NCI-H2227 (cell line): Measurements from ENCODE around the gene GRID2.
"Not testable (repeated sequence)": the region's sequence is repeated elsewhere in the genome, so short reads cannot be mapped to it uniquely, and the experiment has no call there.

Experiments used
- DNase-seq: peaks from one replicate; lab custom pipeline; 2025; ENCODE audit not compliant: unreplicated experiment; lab: John Stamatoyannopoulos, UW

Gene GRID2

DNA sequence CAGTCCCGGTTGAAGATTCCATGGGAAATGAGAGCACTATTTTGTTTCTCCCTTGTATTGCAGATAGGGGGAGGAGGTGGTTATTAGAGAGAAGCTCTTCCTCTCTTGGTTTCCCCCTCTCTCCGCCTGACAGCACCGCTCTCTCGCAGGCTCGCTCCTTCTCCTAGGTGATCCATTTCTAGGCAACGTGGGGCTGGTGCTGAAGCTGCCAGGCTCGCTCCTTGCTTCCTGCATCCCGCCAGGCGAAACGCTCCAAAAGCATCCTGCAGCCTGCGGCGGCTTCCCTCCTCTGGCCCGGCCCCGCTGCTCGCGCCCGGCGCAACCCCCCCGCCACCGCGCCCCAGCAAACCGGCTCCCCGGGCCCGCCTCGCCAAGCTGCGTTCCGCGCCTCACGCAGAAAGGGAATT lies at the start of gene GRID2:
GRID2 (plus strand) TSS at position 346 of the 407 bp plus-strand sequence.
- DNase-seq, result peak; percentile 40

DNA sequence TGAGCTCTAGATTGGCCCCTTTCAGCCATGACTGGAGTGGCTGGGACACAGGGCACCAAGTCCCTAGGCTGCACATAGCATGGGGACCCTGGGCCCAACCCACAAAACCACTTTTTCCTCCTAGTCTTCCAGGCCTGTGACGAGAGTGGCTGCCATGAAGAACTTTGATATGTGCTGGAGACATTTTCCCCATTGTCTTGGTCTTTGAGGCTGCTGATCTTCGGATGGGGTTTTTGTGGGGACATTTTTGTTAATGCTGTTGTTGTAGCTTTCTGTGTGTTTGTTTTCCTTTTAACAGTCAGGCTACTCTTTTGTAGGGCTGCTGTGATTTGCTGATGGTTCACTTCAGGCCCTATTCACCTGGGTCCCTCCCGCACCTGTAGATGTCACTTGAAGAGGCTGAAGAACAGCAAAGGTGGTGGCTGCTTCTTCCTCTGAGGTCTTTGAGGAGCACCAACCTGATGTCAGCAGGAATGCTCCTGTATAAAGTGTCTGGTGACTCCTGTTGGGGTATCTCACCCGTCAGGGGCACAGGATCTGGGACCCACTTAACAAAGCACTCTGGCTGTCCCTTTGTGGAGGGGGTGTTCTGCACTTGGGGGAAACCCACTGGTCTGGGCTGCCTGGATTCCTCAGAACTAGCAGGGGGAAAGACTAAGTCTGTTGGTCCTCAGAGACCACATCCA lies 49.6 kb upstream of the GRID2 start:
- DNase-seq, result no peak

DNA sequence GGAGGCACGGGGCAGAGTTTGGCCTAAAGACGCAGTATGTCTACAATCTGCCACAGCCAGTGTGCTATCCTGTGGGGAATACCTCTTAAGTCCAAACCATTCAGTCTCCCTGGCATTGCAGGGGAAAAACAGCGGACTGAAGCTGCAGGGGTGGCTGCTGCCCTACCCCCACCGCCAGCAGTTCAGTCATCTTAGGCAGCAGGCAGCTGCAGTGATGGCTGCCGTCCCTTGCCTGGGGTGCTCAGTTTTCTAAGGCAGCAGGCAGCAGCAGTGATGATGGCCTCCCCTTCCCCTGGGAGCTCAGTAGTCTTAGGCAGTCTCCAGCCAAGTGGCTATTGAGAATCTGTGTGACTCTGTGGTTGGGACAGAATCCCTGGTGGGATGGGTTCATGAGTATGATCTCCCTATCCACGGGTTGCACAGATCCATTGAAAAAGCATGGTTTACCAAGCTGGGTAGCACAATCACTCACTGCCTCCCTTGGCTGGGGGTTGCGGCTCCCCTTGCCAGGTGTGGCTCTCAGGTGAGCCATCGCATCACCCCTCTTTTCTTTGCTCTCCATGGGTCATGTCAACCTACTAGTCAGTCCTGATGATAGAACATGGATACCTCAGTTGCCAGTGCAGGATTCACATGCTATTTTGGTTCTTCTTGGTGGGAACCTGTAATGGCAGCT lies 48.9 kb upstream of the GRID2 start:
- no peak for DNase-seq

DNA sequence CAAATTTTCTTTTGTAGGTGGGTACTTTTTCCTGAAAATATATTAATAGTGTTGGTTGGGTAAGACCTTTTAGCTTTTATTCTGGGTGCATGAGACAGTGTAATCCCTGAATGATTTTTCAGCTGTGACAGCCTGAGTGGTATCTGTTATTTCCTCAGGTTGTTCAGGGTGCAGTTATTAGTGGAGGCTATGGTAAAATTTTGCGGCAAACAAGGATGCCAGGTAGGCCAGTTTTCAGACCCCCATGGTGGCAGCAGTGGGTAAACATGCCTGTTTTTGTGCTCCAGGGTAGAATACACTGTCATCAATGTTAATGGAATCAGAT lies 47.9 kb upstream of the GRID2 start:
- DNase-seq, result no peak

DNA sequence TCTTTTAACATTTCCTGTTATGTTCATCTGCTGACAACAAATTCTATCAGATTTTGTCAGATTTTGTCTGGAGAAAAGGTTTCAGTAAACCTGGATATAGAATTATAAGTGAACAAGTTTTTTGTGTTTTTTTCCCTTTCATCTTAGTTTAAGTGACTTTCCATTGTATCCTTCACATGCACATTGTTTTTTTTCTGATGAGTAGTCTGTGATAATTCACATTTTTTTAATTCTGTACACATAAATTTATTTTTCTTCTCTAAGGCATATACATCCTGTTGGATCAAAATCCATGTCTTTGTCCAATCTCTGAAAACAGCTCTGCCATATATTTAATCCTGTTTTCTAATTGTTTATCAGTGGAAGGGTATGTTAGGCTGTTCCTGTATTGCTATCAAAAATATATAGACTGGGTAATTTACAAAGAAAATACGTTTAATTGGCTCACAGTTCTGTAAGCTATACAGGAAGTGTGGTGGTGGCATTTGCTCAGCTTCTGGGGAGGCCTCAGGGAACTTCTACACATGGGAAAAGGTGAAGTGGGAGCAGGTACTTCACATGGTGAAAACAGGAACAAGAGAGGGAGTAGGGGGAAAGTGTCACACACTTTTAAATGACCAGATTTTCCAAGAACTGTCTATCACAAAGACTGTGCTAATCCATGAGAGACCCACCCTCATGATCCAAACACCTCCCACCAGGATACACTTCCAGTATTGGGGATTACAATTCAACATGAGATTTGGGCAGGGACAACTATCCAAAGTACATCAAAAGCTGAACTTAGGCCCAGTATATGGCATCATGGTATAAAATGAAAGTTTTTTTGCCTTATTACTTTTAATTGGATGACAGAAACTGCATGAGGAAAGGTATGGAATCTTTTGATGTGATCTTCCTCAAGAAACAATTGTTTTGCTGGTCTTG lies 45.6 kb upstream of the GRID2 start:
- no peak for DNase-seq

DNA sequence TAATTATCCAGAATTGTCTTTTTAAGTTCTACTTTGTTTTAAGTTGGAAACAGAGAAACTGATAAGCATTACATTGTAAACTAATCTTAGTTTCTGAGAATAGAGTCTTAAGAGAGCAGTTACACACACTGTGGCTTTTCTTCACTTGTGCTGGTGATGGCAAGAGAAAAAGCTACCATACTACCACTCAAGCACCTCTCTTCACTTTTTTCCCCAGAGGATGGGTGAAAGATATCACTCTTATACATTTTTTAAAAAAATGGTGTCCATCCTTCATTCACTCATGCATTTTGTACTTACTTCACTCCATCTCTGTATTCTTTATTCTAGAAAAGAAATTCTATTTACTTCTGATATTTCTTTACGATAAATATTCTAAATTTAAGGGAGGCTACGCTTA lies 42.5 kb upstream of the GRID2 start:
- no peak for DNase-seq

DNA sequence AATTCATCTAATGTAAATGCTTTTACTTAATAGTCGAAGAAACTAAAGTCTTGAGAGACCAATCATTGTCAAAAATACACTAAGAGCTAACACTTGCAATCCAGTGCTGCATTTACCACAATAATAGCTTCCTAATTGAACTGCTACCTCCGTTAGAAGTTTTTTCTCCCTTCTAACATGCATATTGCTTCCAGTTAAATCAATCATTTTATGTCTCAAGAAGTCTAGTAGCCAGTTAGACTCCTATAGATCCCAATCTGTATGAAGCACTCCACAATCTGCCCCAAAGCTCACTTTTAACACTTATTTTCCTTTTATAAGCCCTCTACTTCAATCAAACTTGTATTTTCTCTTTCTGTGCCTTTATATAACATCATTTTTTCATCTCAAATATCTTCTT lies 41.4 kb upstream of the GRID2 start:
- DNase-seq, result no peak

DNA sequence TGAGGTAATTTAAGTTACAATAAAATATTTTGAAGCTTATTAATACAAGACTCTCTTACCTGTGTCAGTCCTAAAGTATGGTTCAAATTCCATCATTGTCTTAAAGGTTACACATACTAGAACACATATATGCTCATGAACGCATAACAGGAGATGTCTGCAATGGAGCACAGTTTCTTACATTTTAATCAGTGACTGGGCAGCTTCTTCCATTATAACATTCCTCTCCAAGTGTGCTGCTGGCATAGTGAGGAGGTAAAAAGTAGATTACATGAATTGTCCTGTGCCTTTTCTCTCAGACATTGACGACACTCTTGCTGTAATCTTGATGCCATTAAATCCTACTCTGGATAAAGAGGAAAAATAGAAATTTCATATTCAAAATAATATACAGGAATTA lies 40.8 kb upstream of the GRID2 start:
- DNase-seq, result no peak

DNA sequence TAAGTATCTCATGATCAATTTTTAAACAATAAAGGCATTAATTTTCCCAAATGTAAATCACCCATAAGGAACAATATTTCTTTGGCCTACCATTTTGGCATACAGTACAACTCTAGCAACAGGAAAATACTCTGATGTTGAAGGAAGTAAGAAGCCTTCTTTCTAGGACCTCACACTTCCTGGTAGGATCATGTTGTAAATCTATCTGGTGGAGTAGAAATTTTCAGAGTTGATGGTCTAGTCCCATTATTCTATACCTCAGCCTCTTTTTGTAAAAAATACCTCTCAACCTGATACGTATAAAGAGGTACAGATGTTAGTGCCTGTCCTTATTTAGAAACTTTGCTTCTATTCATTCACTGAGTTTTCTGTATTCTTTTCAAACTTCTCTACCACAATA lies 40.2 kb upstream of the GRID2 start:
- no peak for DNase-seq

DNA sequence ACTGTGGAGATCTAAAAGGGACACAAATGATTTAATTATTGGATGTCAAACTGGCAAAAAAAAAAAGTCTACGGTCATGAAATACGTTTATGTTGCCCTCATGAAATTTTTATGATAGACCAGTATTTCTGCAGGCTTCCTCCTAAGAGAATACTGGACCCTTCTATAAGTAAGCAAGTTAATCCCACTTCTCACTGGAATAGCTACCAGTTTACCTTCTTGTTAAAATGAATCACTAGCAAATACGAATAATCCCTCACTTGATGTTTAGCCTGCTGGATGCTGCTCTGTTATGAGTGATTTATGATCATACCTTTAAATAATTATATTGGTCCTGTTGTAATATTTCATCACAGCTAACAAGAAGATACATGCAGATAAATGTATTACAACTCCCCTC lies 39.6 kb upstream of the GRID2 start:
- DNase-seq, result no peak

DNA sequence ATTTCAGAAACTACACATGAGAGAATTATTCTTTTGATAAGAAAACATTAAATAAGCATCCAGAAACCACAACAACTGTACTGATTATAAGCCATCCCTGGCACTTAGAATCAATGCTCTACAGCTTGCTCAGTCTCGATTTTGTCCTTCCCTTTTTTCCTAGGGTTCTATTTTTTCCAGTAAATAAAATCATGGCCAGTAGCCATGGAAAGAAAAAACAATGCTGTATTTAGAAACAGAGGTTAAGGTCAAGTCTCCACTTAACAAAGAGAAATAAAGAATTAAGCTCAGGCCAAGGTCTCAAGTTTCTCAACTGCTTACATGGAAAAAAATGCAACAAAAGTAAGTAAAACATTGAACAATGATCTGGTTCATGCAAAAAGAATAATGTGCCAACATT lies 38.7 kb upstream of the GRID2 start:
- DNase-seq, result no peak

DNA sequence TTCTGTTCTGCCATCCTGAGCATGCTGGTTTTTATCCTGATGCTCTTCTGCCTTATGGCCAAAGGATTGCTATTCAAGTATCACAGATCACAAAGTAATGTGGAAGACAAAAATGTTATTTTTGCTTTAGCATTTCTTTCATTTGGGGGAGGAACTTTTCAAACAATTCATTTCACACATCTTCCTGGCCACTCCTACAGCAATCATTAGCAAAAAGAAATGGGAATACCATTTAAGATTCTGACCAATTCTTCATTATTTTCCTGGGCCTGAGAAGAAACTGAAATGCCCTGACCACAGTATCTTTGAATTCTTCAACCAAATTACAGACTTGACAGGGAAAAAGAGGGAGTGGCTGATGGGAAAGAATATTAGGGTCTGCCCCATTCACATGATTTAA lies 38.0 kb upstream of the GRID2 start:
- DNase-seq, result no peak

DNA sequence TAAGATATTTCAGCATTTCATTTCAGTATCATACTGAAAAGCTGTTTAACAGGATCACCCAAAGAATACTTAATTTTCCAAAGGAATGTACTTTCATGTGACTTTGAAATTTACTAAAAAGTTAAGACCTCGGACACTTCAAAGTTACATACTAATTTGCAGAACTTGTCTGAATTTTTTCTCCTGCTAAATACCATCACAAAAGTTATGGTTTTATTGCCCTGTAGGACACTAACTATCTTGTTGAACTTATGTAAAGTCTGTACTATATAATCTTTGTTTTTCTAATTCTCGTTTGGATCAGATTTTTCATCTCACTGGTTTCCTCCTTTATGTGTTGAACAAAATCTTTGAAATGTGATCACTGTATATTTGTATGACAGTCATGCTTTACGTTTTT lies 37.2 kb upstream of the GRID2 start:
- DNase-seq, result no peak

DNA sequence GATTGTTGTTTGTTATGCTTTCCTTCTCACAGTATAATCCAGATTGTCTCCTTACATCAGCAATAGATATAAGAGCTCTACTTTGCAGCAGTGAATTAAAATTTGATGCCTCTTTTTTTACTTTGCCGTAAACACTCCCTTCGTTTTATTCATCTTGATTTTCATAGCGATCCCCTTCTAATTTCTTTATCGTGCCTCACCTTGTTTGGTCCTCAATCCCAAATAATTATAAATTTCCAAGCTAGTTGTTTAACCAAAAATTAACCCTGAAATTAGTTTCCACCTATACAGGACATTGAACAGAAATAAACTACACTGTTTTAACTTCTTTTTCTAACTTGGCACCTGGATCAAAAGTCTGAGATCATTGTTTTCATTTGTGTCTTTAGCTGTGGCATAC lies 35.1 kb upstream of the GRID2 start:
- no peak for DNase-seq

DNA sequence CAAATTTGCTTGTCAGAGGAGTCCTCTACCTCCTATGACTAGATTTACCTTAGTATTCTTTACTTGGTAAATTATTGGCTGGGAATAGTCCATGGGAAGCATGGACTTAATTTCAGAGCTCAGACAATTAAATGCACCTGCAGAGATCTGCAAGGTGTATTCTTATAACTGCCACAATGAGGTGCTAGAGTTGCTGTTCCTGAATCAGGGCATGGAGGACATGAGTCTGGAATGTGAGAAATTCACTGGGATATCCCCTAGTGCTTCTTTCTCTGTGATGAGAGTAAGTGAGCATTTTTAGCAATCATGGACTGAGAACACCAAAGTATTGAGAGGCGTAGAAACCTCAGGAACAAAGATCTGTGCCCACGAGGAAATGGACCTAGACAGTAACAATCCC lies 32.9 kb upstream of the GRID2 start:
- DNase-seq, result no peak

DNA sequence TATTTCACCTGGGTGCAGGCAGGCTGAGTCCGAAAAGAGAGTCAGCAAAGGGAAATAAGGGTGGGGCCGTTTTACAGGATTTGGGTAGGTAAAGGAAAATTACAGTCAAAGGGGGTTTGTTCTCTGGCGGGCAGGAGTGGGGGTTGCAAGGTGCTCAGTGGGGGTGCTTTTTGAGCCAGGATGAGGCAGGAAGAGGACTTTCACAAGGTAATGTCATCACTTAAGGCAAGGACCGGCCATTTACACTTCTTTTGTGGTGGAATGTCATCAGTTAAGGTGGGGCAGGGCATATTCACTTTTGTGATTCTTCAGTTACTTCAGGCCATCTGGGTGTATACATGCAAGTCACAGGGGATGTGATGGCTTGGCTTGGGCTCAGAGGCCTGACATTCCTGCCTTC lies 32.2 kb upstream of the GRID2 start:
- not testable (repeated sequence) for DNase-seq

DNA sequence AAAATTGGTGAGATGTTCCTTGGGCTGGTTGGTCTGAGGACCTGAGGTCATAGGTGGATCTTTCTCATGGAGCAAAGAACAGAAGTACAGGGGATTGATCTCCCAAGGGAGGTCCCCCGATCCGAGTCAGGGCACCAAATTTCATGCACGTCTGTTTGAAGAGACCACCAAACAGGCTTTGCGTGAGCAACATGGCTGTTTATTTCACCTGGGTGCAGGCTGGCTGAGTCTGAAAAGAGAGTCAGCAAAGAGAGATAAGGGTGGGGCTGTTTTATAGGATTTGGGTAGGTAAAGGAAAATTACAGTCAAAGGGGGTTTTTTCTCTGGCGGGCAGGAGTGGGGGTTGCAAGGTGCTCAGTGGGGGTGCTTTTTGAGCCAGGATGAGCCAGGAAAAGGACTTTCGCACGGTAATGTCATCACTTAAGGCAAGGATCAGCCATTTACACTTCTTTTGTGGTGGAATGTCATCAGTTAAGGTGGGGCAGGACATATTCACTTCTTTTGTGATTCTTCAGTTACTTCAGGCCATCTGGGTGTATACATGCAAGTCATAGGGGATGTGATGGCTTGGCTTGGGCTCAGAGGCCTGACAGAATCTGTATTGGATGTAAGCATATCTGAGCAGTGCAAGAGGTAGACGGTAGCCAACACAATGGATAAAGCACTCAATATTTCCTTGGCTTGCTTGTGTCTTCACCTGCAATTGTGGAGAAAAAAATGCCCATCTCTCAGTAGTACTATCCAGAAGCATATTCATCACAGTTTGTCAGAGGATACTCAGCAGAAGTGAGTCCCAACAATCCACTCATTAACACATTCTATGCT lies 26.5 kb upstream of the GRID2 start:
- DNase-seq, result not testable (repeated sequence)

DNA sequence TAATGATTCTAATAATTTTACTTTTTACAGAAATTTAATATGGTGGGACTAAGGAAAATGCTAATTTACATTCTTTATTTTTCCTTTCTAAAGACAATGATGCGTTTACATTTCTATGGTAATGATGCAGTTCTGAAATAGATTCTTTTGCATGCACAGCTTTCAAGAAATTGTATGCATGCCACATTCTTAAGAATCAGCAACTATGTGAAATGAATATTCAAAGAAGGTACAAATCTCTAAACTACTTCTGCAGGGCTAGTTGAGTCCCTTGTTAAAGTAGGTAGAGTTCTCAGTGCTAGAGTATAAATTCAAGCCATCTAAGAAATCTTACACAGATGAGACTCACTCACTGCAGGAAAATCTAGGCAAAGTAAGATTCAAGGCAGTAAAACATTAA lies 24.5 kb upstream of the GRID2 start:
- no peak for DNase-seq

DNA sequence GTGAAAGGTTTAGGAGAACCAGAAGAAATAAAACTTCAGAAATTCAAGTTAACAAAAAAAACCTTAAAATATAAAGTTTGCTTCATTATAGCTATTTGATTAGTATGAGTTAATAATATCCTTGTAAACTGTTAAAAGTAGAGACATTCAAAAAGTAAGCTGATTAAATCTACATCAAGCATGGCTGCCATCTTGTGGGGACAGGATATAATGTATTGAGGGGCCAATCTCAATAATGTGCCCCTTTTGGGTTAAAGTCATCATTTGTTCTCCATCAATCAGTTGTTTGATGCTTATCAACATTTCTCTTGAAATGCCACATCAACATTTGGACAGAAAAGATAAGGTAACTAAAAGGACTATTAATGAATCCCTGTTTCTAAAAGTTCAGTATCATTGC lies 4.6 kb upstream of the GRID2 start:
- no peak for DNase-seq

DNA sequence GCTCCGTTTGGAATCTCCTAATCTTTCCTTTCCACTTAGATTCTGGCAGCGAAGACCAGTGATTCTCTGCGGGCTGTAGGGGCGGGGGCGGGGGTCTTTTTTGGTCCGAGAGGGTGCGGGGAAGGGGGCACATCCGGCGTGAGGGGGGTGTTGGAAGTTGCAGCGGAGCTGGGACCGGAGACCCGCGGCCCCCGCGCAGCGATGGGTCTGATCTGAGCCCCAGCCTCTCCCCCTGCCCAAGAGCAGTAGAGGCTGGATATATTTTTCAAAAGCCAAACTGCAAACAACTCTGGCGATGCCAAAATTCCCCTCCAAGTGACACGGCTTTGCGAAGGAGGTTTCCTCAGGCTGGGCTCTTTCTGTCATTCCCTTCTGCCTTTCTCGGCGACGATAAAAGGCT lies 355 bp downstream of the GRID2 start:
- no peak for DNase-seq

DNA sequence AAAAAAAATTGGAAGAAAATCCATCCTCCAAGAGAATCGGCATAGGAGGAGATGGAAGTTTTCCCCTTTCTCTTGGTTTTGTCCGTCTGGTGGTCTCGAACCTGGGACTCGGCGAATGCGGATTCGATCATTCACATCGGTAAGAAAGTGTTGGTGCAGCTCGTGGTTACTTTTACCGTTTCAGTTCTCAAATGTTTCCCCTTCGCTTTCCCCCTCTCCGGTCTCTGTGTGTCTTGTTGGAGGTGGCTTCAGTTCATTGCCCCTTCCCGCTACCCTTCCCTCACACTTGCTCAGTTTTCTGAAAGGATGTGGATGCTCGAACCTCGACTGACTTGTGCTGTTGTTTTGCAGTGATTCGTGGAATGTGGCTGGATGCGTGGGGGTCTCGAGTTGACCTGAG lies 840 bp downstream of the GRID2 start:
- peak; percentile 11 for DNase-seq
